Fibroblast of lung (primary cell): Measurements from ENCODE around the gene TBL1X. TPM values are rescaled to one million over a fixed set of nuclear protein-coding genes. Genes with fewer than 3 reads are reported as not detected.

Experiments
- DNase-seq, 2 donors: peaks; one replicate each; pipeline versions ENCODE4 v3.0.0 to v3.0.0-alpha.2; 2010; ENCODE audit warnings: low read depth in 2 of 2
- H2AFZ ChIP-seq: 2 replicates; pipeline ENCODE4 v1.5.1; 2012; ENCODE audit warnings: low read length, control low read depth, inconsistent platforms
- H3K27ac ChIP-seq: 2 replicates; pipeline ENCODE4 v1.5.1; 2011; ENCODE audit warnings: low read length, control low read depth; ENCODE audit not compliant: insufficient read depth
- H3K27me3 ChIP-seq: 2 replicates; pipeline ENCODE4 v1.5.1; 2011; ENCODE audit warnings: mild to moderate bottlenecking, low read length; ENCODE audit not compliant: control insufficient read depth, insufficient read depth
- H3K36me3 ChIP-seq: 2 replicates; pipeline ENCODE4 v1.5.1; 2011; ENCODE audit warnings: low read length; ENCODE audit not compliant: control insufficient read depth, insufficient read depth
- H3K4me1 ChIP-seq: 2 replicates; pipeline ENCODE4 v1.5.1; 2011; ENCODE audit warnings: low read length; ENCODE audit not compliant: control insufficient read depth, insufficient read depth; ENCODE audit errors: extremely low read depth
- H3K4me2 ChIP-seq: 2 replicates; pipeline ENCODE4 v1.5.1; 2011; ENCODE audit warnings: low read length, control low read depth; ENCODE audit not compliant: insufficient read depth; ENCODE audit errors: extremely low read depth
- H3K4me3 ChIP-seq, 4 experiments: fragments of 200-600 bp in 1 of 4; sonication (generic) in 1 of 4; replicated peaks in 1 of 4; 2 replicates each; pipeline ENCODE4 v1.5.1; 2011 to 2016; ENCODE audit warnings: low read length in 4 of 4, low read depth in 3 of 4, mild to moderate bottlenecking in 3 of 4, control low read depth in 2 of 4, inconsistent platforms in 1 of 4, mixed read lengths in 1 of 4; ENCODE audit not compliant: insufficient read depth in 1 of 4; ENCODE audit errors: control extremely low read depth in 1 of 4
- H3K79me2 ChIP-seq: 2 replicates; pipeline ENCODE4 v1.5.1; 2012; ENCODE audit warnings: mild to moderate bottlenecking, low read length, inconsistent platforms; ENCODE audit not compliant: control insufficient read depth, insufficient read depth
- H3K9ac ChIP-seq: 2 replicates; pipeline ENCODE4 v1.5.1; 2011; ENCODE audit warnings: mild to moderate bottlenecking, low read length, control low read depth; ENCODE audit not compliant: insufficient read depth
- H3K9me3 ChIP-seq: 2 replicates; pipeline ENCODE4 v1.5.1; 2012; ENCODE audit warnings: low read depth, low read length; ENCODE audit not compliant: control insufficient read depth, insufficient read depth
- H4K20me1 ChIP-seq: 2 replicates; pipeline ENCODE4 v1.5.1; 2011; ENCODE audit warnings: low read length; ENCODE audit not compliant: control insufficient read depth, insufficient read depth; ENCODE audit errors: extremely low read depth
- CTCF ChIP-seq, 2 donors: IDR thresholded peaks in 1 of 2; conservative IDR thresholded peaks in 1 of 2; 1 replicate in 1 of 2; 2 replicates in 1 of 2; pipeline ENCODE4 v1.5.1; 2011 to 2012; ENCODE audit warnings: low read length in 2 of 2, control low read depth in 1 of 2, inconsistent platforms in 1 of 2, low read depth in 1 of 2, mild to moderate bottlenecking in 1 of 2
- EZH2 ChIP-seq: IDR thresholded peaks from 2 replicates; pipeline ENCODE4 v1.5.1; 2012; ENCODE audit warnings: low read length, control low read depth, mild to moderate bottlenecking; ENCODE audit errors: missing control alignments
- polyA plus RNA-seq, 2 donors: library from polyadenylated mRNA; depleted of rRNA in 1 of 2; stranded (reverse) in 1 of 2; unstranded in 1 of 2; fragments of >200 nt; gene quantifications; 2 replicates each; pipeline ENCODE4 v1.2.1, GENCODE V29; 2011 to 2012; ENCODE audit warnings: missing spikeins in 1 of 2
- total RNA-seq: library from RNA; depleted of rRNA; stranded (reverse); fragments of >200 nt; gene quantifications from 2 replicates; pipeline ENCODE4 v1.2.1, GENCODE V29; 2014

TBL1X gene
- total and polyA plus RNA-seq, 2 donors (not counting 1 experiment from before 2014, with no cell fraction given), result 25.8 to 29.4 TPM

DNA sequence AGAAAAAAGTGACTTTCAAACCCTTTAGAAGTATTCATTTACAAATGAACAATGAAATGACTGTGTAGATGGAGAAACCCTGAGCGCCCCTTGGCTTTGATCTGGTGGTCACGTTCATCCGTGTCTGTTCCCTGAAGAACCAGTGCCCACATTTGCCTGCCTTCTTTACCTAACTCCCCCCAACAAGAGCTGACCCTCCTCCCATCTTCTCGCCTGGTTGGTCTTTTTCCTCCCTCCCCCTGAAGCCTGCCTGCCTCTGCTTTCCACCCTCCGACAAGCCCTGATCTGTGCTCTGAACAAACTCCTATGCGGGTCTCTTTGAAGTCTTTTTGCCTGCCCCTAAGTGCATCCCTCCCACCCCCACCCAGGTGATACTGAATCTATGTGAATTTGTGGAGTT is 18.5 kb downstream of the TBL1X start:
- no peak overlapping the region for H3K4me3 ChIP-seq
- no peaks in the 10 kb centered on the region for H3K36me3 ChIP-seq
- no peak overlapping the region for H3K27ac ChIP-seq
- H3K4me2 ChIP-seq, result no peak overlapping the region
- H4K20me1 ChIP-seq, result no peaks in the 10 kb centered on the region
- H3K27me3 ChIP-seq, result no peaks in the 10 kb centered on the region
- no peak overlapping the region for H3K9ac ChIP-seq
- H3K9me3 ChIP-seq, result no peaks in the 10 kb centered on the region
- H3K4me1 ChIP-seq, result no peaks in the 10 kb centered on the region
- H2AFZ ChIP-seq, result no peak overlapping the region
- TF ChIP-seq EZH2 (no peak), CTCF (conservative IDR thresholded peaks at IDR 0.05 in 1 of 2, IDR thresholded peaks at IDR 0.05 in 1 of 2; ENCODE audit: low read depth in 1 of 2, low read length in 2 of 2) (no peak)
- no peak for DNase-seq
- H3K79me2 ChIP-seq, result peaks cover 7% of the 10 kb centered on the region

DNA sequence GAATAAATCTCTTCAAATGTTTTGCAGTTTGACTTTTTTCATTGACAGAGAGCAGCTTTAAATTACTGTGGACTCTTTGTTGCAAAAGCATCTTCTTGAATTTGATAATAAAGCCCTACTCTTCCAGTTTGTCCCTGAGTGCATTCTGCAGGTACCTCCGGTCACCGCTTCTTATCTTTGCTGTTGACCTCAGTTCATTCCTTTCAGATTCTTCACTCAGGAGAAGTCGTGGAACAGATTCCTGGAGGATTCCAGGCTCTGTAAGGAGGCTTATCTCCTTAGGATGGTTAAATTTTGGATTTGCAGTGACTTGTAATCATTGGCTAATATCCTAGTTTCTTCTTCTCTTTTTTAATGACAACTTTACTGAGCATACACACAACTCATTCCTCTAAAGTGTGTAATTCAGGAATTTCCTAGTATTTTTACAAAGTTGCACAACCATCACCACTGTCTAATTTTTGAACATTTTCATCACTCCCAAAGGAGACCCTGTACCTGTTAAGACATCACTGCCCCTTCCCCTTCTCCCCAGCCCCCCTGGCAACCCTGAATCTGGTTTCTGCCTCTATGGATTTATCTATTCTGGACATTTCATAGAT is 22.0 kb downstream of the TBL1X start:
- peak in 1 of 2 donors; percentile 26 for DNase-seq
- Histone ChIP-seq H3K4me1 (no peaks in the 10 kb centered on the region), H3K4me2 (no peak overlapping the region), H3K27me3 (no peaks in the 10 kb centered on the region), H2AFZ (no peak overlapping the region), H4K20me1 (no peaks in the 10 kb centered on the region), H3K79me2 (peaks cover 11% of the 10 kb centered on the region), H3K27ac (no peak overlapping the region), H3K9me3 (no peaks in the 10 kb centered on the region), H3K36me3 (no peaks in the 10 kb centered on the region), H3K9ac (no peak overlapping the region), H3K4me3 (no peak overlapping the region)
- TF ChIP-seq CTCF (conservative IDR thresholded peaks at IDR 0.05 in 1 of 2, IDR thresholded peaks at IDR 0.05 in 1 of 2; ENCODE audit: low read depth in 1 of 2, low read length in 2 of 2) (no peak), EZH2 (no peak)

- Histone ChIP-seq H3K4me3 (no peak overlapping the region), H3K27ac (no peak overlapping the region), H3K4me1 (peaks cover 2% of the 10 kb centered on the region), H3K9me3 (no peaks in the 10 kb centered on the region), H3K27me3 (no peaks in the 10 kb centered on the region), H3K4me2 (no peak overlapping the region), H4K20me1 (no peaks in the 10 kb centered on the region), H3K79me2 (peaks cover 14% of the 10 kb centered on the region), H3K36me3 (no peaks in the 10 kb centered on the region), H3K9ac (no peak overlapping the region), H2AFZ (no peak overlapping the region)
- no peak for TF ChIP-seq EZH2
- TF ChIP-seq CTCF (conservative IDR thresholded peaks at IDR 0.05 in 1 of 2, IDR thresholded peaks at IDR 0.05 in 1 of 2; ENCODE audit: low read depth in 1 of 2, low read length in 2 of 2), result no peak
- DNase-seq, result no peak
Observed at GRCh38 chrX:9488586-9488985, 23.7 kb downstream of the TBL1X start.
